ENCODE results near the gene PDE4D. TPM values are rescaled to one million over a fixed set of nuclear protein-coding genes. Genes with fewer than 3 reads are reported as not detected.
"Not testable (repeated sequence)": the region's sequence is repeated elsewhere in the genome, so short reads cannot be mapped to it uniquely, and the experiment has no call there.

The PDE4D gene
- total and polyA plus RNA-seq, 2 donors (not counting 1 experiment from before 2014, with no cell fraction given), result 14.9 to 171 TPM

DNA sequence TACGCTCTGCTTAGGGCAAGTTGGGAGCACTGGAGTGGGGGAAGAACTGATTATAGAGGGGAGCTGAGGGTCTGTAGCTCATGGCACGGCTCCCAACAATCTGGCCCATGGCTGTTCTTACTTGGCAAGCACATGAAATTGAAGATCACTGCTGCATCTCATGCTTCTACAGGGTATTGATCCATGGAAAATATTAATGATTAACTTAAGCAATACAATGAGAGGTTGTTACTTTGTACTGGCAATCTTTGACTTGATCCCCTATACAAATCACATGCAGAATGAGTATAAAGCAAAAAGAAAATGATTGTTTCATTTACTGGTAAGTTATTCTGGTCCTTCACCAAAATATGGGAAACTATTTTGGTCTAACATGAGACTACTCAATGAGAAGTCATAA is 481.1 kb downstream of the PDE4D start:
- Mint-ChIP-seq H3K27me3 (peaks cover 3% of the 10 kb centered on the region), H3K27ac (no peak overlapping the region), H3K4me3 (no peak overlapping the region), H3K4me1 (no peaks in the 10 kb centered on the region), H3K9me3 (ENCODE audit: insufficient read depth) (peaks cover 13% of the 10 kb centered on the region)
- H3K79me2 ChIP-seq (ENCODE audit: control insufficient read depth, insufficient read depth, low read length), result no peaks in the 10 kb centered on the region
- CTCF ChIA-PET, result no interaction called here
- POLR2A ChIA-PET, result no interaction called here
- H3K27me3 ChIP-seq (replicated peaks in 1 of 4; ENCODE audit: control extremely low read depth in 1 of 4, control insufficient read depth in 3 of 4, insufficient read depth in 4 of 4, low read length in 3 of 4), result no peaks in the 10 kb centered on the region
- no peak overlapping the region for H2AFZ ChIP-seq (ENCODE audit: insufficient read depth, low read depth, low read length, poor library complexity, severe bottlenecking)
- whole genome bisulfite sequencing (ENCODE audit: insufficient coverage), result no CpG with 5 or more reads among the region's 2 CpGs
- no peaks in the 10 kb centered on the region for H4K20me1 ChIP-seq (ENCODE audit: control insufficient read depth, insufficient read depth, low read length, poor library complexity, severe bottlenecking)
- H3K9me3 ChIP-seq (ENCODE audit: control extremely low read depth in 1 of 3, control insufficient read depth in 2 of 3, insufficient read depth in 1 of 3, low read length in 2 of 3), result peaks cover 0 to 16% (median 6%) of the 10 kb centered on the region in 3 donors
- DNase-seq (no peak), ATAC-seq (ENCODE audit: low read depth) (no peak)
- H3K4me3 ChIP-seq (ENCODE audit: control extremely low read depth in 1 of 5, extremely low read depth in 1 of 5, insufficient read depth in 1 of 5, low read depth in 2 of 5, low read length in 4 of 5), result no peak overlapping the region
- H3K36me3 ChIP-seq (replicated peaks in 1 of 2; ENCODE audit: control extremely low read depth in 1 of 2, control insufficient read depth in 1 of 2, extremely low read depth in 1 of 2, insufficient read depth in 2 of 2, low read length in 1 of 2), result no peaks in the 10 kb centered on the region
- no peak for TF ChIP-seq EZH2 (IDR thresholded peaks at IDR 0.05; ENCODE audit: borderline replicate concordance, insufficient read depth, low read depth, low read length, poor library complexity, severe bottlenecking)
- TF ChIP-seq, protein P1, sequence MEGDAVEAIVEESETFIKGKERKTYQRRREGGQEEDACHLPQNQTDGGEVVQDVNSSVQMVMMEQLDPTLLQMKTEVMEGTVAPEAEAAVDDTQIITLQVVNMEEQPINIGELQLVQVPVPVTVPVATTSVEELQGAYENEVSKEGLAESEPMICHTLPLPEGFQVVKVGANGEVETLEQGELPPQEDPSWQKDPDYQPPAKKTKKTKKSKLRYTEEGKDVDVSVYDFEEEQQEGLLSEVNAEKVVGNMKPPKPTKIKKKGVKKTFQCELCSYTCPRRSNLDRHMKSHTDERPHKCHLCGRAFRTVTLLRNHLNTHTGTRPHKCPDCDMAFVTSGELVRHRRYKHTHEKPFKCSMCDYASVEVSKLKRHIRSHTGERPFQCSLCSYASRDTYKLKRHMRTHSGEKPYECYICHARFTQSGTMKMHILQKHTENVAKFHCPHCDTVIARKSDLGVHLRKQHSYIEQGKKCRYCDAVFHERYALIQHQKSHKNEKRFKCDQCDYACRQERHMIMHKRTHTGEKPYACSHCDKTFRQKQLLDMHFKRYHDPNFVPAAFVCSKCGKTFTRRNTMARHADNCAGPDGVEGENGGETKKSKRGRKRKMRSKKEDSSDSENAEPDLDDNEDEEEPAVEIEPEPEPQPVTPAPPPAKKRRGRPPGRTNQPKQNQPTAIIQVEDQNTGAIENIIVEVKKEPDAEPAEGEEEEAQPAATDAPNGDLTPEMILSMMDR (IDR thresholded peaks at IDR 0.05), result no peak
- no peak overlapping the region for H3K27ac ChIP-seq (ENCODE audit: low read length in 2 of 2)
- no peaks in the 10 kb centered on the region for H3K4me1 ChIP-seq (ENCODE audit: control insufficient read depth in 2 of 2, insufficient read depth in 2 of 2, low read length in 2 of 2)
- H3K9ac ChIP-seq (ENCODE audit: low read length), result no peak overlapping the region
- intact Hi-C loops (cut with micrococcal nuclease), result no loop called here
- H3K4me2 ChIP-seq (replicated peaks; ENCODE audit: low read depth, low read length, poor library complexity, severe bottlenecking), result no peak overlapping the region

DNA sequence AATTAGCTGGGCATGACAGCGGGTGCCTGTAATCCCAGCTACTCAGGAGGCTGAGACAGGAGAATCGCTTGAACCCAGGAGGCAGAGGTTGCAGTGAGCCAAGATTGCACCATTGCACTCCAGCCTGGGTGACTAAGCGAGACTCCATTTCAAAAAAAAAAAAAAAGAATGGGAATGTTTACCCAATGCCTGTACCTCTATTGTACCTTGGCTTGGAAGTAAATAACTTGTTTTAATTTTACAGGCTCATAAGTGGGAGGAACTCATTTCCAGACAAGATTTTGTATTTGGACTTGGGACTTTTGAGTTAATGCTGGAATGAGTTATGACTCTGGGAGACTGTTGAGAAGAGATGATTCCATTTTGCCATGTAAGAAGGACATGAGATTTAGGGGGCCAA is 484.5 kb downstream of the PDE4D start:
- CTCF ChIA-PET, result not testable (repeated sequence)

More for the DNA sequence above, 484.5 kb downstream of the PDE4D start:
- POLR2A ChIA-PET; ATAC-seq (ENCODE audit: low read depth); H3K4me3 Mint-ChIP-seq; H3K9ac ChIP-seq (ENCODE audit: low read length); H3K4me1 ChIP-seq (ENCODE audit: control insufficient read depth in 2 of 2, insufficient read depth in 2 of 2, low read length in 2 of 2); DNase-seq; H3K4me2 ChIP-seq (replicated peaks; ENCODE audit: low read depth, low read length, poor library complexity, severe bottlenecking); H3K79me2 ChIP-seq (ENCODE audit: control insufficient read depth, insufficient read depth, low read length); H3K4me1 Mint-ChIP-seq; H3K36me3 ChIP-seq (replicated peaks in 1 of 2; ENCODE audit: control extremely low read depth in 1 of 2, control insufficient read depth in 1 of 2, extremely low read depth in 1 of 2, insufficient read depth in 2 of 2, low read length in 1 of 2); H3K27me3 ChIP-seq (replicated peaks in 1 of 4; ENCODE audit: control extremely low read depth in 1 of 4, control insufficient read depth in 3 of 4, insufficient read depth in 4 of 4, low read length in 3 of 4); intact Hi-C loops (cut with micrococcal nuclease); H3K27ac ChIP-seq (ENCODE audit: low read length in 2 of 2); H3K27me3 Mint-ChIP-seq; H2AFZ ChIP-seq (ENCODE audit: insufficient read depth, low read depth, low read length, poor library complexity, severe bottlenecking); H4K20me1 ChIP-seq (ENCODE audit: control insufficient read depth, insufficient read depth, low read length, poor library complexity, severe bottlenecking); H3K27ac Mint-ChIP-seq; H3K4me3 ChIP-seq (ENCODE audit: control extremely low read depth in 1 of 5, extremely low read depth in 1 of 5, insufficient read depth in 1 of 5, low read depth in 2 of 5, low read length in 4 of 5): not testable (repeated sequence)
- H3K9me3 Mint-ChIP-seq (ENCODE audit: insufficient read depth), result peaks cover 13% of the 10 kb centered on the region
- 100% methylated on average over 2 of the region's 3 CpGs for WGBS (ENCODE audit: insufficient coverage)
- H3K9me3 ChIP-seq (ENCODE audit: control extremely low read depth in 1 of 3, control insufficient read depth in 2 of 3, insufficient read depth in 1 of 3, low read length in 2 of 3), result peaks cover 0 to 19% (median 6%) of the 10 kb centered on the region in 3 donors
